Stimulated activated CD4-positive, alpha-beta T cell treated with anti-CD3 and anti-CD28 coated beads, TNF-alpha, amount 100 ng/mL, for 48 hours (primary cell): ENCODE results near the gene NMNAT2.
A peak's percentile ranks its signal among the peaks of the same experiment; 100 is the strongest.
"Not testable (repeated sequence)": the region's sequence is repeated elsewhere in the genome, so short reads cannot be mapped to it uniquely, and the experiment has no call there.

ENCODE experiments used
- DNase-seq, 3 donors: peaks; one replicate each; pipeline ENCODE4 v3.0.0-alpha.2; 2020; ENCODE audit warnings: low read depth in 3 of 3

NMNAT2 gene

DNA sequence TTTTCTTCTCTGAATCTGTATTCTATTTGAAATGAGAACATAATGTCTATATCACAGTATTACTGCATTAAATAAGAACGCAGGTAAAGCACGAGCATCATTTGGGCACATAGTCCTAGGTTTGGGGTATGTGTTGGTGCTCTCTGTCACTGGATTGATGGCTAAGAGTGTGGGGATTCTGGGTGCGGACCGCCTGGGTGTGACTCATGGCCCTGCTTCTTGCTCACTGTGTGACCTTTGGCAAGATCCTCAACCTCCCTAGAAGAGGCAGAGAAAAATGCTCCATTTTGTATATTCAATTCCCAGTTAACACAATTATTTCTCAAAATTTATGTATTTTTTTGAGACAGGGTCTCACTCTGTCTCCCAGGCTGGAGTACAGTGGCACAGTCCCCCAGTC, 132.4 kb downstream of the NMNAT2 start:
- DNase-seq, result no peak

DNA sequence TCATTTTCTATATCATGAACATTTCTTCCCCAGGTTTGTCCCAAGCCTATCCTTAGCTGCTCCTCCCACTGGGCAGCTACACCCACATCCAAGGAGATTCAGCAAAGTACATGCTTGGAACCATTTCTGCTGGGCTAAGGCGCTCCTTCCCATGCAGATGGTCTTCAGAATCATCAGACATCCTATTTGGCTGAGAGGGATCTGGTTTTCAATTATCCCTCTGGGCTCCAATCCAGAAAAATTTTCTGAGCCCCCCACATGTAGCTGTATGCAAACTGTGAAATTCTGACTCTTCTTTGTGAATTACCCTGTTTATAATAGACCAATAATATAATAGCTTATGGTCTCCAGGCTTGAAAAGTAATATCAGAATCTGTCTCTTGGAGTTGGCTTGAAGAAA, 132.9 kb downstream of the NMNAT2 start:
- no peak for DNase-seq

DNA sequence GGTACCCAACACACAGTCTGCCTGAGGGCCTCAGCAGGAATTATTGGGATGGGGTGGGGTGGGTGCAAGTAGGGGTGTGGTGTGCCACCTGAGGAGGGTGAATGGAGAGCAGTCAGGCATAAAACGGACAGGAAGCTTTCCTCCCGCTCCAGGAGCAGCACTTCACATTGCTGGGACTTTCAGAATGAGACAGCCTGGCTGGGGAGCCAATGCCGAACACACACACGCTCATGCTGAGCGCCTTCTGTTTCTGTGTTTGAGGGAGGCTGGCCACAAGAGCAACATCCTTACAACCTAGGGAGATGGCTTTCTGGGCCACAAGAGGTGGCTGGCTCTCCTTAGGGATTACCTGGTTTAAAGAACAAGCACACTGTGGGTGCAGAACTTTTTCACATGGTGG, 134.1 kb downstream of the NMNAT2 start:
- DNase-seq, result no peak

DNA sequence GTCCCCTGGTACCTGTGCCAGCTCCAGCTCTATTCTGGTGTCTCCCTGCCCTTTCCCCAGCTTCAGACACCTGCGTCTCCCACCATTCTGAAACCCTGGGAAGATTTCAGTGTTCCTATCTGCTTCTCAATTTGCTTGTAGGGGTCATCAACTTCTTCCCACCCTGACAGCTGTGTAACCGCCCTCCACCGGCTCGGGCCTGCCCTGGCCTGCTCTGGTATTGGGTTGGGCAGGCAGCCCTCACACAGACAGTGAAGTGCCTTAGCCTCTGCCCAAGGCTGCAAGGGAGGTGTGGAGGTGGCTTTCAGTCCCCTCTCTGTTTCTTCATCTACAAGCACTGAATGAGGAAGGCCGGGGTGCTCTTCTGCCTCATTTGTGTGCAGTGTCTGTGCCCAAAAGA, 134.9 kb downstream of the NMNAT2 start:
- DNase-seq, result no peak

DNA sequence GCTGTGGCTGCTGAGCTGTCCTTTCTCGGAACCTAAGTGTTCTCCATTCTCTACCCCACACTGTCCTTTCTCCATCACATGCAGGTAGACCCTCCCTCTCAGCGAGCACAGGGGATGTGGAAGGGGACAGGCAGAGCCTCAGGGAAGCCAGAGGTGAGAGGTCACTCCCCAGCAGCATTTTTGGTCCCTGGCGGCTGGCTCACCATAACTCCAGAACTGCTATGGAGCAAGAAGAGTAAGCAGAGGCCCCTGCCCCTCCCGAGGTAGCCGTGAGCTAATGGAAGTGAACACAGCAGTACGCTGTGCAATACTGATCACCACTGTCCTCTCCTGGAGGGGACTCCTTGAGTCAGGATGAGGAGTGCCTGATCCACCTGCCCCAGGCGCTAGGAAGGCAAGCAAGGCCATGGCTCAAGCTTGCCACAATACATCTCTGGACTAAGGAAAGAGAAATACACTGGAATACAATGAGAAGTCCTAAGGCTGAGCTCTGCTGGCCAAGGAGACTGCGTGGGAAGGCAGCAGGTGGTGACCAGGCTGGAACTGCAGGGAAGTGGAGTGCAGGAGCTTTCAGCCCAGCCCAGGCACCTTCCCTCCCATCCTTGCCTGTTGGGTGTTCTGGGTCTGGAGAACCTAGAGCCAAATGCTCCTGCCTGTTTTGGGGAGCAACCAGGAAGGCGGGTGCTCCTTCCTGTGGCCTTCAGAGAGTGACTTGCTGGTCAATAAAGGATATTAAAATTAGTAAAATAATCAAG, 135.9 kb downstream of the NMNAT2 start:
- DNase-seq, result no peak

DNA sequence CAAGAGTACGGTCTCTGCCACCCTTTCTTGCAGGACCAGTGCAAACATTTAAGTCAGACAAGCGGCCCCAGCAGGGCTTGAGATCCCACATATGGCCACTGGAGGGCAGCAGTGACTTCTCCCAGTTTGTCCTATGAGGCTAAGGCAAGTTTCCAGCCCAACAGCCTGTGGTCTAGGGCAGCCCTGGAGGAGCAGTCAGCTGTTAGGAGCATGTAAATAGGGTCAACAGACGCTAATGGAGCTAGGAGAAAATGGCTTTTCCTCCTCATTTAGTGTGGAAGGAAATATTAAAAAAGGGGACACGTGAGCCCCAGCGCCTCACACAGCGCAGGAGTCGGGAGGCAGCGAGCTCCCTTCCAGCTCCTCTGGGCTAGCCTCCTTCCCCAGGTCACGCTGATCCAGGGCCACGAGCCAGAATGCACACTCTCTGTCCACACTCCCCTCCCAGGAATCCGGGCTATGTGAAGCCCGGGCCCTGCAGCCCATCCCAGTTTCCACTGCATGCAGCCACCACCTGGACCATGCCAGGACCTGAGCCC, 136.6 kb downstream of the NMNAT2 start:
- DNase-seq, result peak; percentile 51 to 68 (median 52)

DNA sequence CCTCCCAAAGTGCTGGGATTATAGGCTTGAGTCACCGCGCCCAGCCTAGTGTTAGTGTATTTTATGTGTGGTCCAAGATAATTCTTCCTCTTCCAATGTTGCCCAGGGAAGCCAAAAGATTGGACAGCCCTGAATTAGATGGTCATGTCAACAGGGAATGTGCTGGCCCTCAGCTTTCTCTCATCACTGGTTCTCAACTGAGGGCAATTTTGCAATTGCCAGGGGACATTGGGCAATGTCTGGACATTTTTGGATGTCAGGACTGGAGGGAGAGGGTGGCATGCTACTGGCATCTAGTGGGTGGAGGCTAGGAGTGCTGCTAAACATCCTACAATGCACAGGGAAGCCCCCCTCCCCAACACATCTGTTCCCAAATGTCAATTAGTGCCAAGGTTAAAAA, 137.1 kb downstream of the NMNAT2 start:
- DNase-seq, result no peak

DNA sequence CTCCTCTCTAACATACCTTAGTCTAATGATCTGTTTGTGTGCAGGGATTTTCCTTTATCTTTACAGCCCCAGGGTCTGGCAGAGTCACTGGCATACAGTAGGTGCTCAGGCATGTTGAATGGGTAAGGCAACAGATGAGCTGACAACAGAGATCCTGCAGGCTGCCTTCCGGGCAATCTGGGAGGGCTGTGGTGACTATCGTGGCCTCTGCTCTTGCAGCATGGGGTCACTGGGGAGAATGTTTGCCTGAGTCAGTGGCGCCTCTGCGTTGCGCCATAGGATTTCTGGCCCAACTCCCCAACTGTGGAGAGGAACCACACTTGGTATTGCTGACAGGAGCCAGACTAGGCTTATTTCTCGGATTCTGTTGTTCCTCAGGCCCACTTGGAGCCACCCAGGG, 138.3 kb downstream of the NMNAT2 start:
- no peak for DNase-seq

DNA sequence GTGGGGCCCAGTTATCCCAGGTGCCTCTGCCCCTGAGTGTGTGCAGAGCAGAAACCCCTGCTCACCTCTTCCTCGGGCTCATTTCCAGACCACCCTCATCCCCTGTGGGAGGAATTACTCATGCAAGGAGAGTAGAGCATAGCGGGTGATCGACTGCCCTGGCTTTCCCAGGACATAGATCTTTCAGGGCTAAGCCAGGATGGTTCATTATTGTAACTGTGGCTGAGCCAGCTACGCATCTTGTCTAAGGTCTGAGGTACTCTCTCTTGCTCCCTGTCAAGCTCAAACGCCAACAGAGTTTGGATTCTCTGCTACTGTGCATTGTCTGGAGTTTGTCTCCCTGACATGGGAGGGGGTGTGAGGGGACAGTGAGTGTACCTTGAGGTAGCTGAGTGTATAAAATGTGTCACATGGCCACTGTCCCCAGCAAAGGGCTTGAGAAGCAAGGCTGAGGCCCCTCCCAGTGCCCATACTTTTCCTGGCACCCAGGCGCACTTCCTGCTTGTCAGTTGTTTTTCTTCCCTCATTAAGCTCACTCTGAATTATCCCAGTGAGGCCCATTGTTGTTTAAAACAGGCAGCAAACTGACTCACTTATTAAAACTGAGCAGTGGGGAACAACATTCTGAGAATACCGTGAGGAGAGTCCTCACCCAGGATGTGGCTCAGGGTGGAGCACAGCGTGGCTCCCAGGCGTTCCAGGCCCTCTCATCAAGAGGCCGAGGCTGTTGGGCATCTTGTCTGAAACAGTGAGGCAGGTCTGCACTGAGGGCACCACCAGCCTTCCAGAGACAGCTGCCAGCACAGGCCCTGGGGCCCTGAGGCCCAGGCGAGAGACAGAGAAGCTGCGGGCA, 139.2 kb downstream of the NMNAT2 start:
- no peak for DNase-seq

DNA sequence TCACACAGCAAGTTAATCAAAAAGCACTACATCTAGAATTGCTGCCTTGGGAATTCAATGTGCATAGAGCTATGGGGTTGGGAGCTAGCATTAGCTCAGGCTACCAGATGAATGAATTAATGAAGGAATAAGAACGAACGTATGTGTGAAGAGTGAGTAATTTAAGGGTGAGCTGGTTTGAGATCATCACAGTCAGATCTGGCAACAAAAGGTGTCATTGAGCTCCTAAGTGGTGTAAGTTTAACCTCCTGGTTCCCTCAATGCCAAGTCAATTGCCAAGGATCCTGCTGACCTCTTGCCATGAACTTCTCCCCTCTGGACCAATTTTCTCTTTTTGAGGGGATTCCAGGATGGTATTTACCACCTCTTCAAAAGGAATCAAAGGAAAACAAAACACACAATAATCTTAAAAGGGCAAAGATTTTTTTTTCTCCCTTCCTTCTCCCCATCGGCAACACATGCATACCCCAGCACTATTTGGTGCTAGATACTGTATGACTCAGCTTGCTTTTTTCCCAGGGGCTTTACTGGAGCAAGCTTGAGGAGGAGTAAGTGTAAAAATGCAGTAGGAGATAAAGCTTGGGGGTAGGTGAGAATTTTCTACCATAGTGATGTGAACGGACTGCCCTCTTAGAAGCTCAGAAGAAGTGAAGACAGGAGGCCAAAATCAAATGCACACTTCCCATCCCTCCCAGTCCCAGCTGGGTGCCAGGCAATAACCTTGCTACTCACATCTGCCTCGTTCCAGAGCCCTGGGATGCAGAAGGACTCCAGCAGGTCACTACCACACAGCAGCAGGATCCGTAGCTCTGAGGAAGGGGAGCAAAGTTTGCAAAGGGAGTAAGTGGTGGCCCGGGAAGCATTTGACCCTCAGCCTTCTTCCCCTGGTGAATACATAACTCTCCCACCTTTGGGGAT, 140.1 kb downstream of the NMNAT2 start:
- DNase-seq, result no peak

DNA sequence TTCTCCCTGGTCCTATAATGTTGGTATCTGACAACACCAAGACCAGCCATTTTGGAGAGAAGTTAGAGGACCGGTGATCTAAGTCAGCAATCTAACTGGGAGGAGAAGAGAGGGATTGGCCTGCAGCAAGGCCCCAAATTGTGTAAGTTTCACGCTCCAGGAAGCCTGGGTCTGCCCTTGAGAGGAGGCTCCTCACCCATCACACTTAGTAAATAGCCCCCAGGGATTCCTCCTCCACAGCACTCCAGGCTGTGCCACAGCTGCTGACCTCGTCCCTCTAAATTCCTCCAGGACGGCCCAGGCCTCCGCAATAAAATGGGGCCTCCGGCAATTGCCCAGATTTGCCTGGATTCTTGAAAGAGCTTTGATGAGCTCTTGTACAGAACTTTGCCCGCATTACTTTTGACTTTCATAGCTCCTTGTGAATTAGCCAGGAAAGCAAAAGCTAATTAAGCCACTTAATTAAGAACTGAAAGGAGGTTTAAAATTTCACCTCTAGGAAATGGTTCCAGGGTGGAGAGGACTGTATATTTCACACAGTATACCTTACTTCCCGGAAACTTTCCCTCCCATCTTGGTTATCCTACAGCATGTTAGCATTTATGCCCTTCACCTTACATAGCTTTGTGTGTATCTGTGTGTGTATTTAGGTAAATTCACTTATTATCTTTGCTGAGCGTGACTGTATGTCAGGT, 141.6 kb downstream of the NMNAT2 start:
- no peak for DNase-seq

DNA sequence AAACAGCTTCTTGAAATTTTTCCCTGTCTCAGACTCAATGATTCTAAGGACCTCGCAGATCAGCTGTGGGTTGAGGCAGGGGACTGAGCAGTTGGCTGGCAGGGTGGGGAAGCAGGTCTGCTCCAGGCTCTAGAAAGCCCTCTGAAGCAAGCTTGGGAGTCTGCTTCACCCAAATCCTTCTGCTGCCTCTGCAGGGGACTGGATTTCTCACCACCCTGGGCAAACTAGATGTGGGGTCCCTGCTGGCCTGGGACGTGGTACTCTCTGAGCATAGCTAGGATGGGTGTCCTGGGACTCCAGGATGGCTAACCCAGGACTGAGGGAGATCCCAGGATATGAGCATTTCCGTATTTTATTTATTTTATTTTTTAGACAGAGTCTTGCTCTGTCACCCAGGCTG, 142.9 kb downstream of the NMNAT2 start:
- DNase-seq, result no peak

DNA sequence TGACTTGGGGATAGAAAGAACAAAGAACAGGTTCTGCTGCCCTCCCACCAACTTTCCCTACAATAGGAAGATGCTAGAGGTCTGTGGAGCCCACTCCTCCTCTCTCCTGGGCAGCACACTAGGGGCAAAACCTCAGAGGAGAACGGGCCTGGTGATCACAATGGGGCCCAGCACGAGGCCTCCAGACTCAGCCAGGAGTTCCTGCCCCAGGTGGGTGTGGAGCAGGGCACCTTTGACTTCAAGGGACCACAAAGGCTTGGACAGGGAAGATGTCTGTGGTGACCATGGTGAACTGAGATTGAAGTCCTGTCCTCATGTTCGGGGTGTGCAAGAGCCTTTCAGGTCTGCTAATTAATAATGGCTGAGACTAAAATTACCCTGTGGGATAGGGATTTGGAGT, 143.3 kb downstream of the NMNAT2 start:
- DNase-seq, result no peak

DNA sequence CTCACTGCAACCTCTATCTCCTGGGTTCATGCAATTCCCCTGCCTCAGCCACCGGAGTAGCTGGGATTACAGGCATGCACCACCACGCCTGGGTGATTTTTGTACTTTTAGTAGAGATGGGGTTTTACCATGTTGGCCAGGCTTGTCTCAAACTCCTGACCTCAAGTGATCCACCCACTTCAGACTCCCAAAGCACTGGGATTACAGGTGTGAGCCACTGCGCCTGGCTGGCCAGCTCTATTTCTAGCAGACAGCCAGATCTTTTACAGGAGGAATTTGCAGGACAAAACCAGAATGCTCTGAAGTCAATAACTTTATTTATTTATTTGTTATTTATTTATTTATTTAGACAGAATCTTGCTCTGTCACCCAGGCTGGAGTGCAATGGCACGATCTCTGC, 144.2 kb downstream of the NMNAT2 start:
- DNase-seq, result not testable (repeated sequence)

DNA sequence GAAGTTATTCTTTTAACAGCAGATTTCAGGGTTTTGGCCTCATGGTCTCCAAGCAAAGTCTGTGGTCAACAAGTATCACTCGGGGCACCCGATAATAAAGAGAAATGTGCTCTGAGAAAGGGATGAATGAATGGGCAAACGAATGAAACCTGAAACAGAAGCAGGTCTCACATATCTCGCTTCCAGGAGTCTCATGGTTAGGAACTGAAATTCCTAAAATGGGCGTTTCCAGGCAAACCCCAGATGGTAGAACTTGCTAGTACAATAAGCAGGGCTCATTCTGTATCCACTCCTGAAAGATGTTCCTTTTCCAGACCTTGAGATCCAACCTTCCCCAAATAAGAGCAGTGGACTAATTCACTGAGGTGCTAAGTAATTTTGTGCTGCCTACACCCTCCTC, 144.9 kb downstream of the NMNAT2 start:
- DNase-seq, result no peak

DNA sequence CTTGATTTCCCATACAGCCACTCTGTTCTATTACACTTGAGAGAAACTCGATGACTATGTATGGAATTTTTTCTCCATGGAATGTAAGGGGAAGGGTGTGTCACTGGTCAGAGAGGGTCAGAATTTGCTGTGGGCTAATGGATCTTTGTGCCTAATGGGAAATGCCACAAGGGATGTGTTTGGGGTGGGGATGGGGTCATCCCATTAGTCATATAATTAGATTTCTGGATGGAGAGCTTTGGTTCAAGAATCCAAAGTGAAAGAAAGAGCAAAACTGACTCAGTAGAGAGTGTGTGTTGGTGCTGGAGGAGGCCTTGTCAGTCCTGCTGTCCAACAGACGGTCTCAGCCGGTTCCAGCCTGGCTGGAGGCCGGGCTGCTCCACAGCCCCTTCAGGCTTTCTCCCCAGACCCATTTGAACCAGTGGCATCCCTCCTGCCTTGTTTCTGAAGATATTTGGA, 145.8 kb downstream of the NMNAT2 start:
- no peak for DNase-seq

DNA sequence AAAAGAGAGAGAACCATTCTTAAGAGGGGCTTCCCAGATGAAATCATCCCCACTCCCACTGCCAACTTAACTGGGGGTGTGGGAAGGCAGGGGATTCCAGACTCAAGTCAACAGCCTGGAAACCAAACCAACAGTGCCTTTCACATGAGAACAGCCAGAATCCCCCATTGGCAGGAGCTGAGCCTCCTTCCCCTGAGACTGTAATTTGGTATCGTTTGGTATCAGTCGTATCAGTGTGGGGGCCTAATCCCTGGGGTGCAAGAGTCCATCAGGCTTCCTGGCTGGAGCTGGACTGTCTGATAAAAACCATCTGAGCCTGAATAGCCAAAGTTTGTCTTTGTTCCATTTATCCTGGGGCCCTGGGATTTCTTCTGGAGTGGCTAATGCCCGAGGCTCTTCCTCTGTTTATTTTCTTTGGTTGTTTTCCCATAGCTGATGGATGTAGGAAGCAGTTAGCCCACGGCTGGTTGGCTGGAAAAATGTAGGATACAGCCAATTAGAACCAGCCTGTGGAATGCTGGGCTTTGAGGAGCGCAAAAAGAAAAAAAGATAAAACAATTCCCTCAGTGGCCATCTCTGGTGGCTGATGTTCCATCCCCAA, 147.5 kb downstream of the NMNAT2 start:
- no peak for DNase-seq

DNA sequence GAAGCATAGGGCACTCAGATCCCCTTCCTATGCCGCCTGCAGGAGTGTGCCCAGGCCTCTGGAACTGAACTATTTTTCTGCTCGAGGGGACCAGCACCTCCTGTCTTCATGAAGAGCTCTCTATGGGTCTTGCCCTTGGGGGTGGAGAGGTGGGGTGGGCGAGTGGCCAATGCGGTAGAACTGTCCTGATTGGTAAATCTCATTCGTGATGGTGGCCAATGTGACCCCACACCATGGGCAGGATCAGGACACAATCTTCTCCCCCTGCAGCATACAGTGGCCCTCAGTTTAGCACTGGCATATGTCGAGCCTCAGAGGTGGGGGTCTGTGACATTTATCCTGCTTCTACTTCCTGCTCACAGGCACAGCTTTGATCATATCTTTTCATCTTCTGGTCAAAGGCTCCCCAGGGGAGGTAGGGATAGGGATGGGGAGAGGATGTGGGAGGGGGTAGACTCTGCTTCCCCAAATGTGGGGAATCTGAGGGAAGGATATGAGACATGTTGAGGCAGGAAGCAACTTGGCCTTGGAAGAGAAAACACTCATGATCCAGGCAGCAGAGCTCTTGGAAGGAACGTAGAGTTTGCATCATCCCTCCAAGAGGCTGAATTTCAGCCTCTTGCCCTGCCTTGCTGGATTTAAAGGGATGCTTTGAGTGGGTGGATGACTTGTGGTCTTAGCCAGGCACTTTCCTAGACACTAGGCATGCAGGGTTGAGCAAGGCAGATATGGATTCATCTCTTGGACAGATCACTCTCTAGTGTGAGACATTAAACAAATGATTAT, 150.3 kb downstream of the NMNAT2 start:
- no peak for DNase-seq

DNA sequence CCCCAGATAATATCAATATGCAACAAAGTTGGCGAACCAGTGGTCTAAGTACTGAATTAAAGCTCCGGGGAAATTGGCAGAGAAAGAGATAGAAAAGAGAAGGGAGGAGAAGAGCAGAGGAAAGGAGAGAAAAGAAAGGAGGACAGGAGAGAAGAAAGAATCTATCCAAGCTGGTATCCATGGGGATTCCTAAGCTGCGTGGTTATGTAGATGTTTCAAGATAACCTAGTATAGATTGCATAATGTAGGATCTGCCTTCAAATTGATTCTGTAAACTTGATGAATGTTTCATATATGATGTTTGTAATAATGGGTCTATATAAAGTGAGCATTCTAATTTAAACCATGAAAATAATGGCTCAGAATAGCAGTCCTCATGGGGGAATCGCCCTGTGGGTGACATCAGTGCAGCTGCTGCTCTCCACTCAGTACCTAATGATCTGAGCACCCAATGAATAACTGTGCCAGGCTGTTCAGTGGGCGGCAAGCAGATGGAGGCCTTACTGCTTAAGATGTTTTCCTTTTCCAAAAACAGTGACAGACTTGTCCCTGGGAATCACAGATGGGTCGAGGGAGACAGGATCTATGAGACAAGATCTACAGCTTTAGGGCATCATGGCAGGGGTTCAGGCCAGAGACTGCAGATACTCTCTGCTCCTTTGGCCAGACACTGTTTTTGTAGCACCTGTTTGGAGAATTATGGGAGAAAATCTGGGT, 154.1 kb downstream of the NMNAT2 start:
- no peak for DNase-seq
